ENCODE measurements around the gene AZU1. TPM values are rescaled to one million over a fixed set of nuclear protein-coding genes. Genes with fewer than 3 reads are reported as not detected.
"Not testable (repeated sequence)": the region's sequence is repeated elsewhere in the genome, so short reads cannot be mapped to it uniquely, and the experiment has no call there.

AZU1 gene
- total RNA-seq, 1 experiment from 2014 or later, result not detected

- no peak for DNase-seq (ENCODE audit: low read depth)
Measured at GRCh38 chr19:872266-872951, 44.8 kb downstream of the AZU1 start.

GRCh38 chr19:873084-873483, 45.4 kb downstream of the AZU1 start:
- DNase-seq (ENCODE audit: low read depth), result no peak

GRCh38 chr19:873561-874041, 46.0 kb downstream of the AZU1 start:
- DNase-seq (ENCODE audit: low read depth), result no peak

- DNase-seq (ENCODE audit: low read depth), result no peak
Measured at GRCh38 chr19:875265-875879, 47.7 kb downstream of the AZU1 start.

GRCh38 chr19:876089-876488, 48.5 kb downstream of the AZU1 start:
- DNase-seq (ENCODE audit: low read depth), result no peak

GRCh38 chr19:876780-877314, 49.2 kb downstream of the AZU1 start:
- DNase-seq (ENCODE audit: low read depth), result no peak

- not testable (repeated sequence) for DNase-seq (ENCODE audit: low read depth)
Measured at GRCh38 chr19:877992-878660, 50.5 kb downstream of the AZU1 start.

- not testable (repeated sequence) for DNase-seq (ENCODE audit: low read depth)
Measured at GRCh38 chr19:878751-879561, 51.3 kb downstream of the AZU1 start.

- DNase-seq (ENCODE audit: low read depth), result no peak
Measured at GRCh38 chr19:879711-880438, 52.2 kb downstream of the AZU1 start.

Other genes with a start within 250 kb of the AZU1 start
- 1.4 and 1.9 TPM in 2 replicates for gene HCN2, start 238.0 kb upstream of the AZU1 start, total RNA-seq (2014; rRNA removed)
- gene POLRMT, start 194.3 kb upstream of the AZU1 start, total RNA-seq (2014; rRNA removed), result 42.4 and 44.4 TPM in 2 replicates
- gene FGF22, start 188.0 kb upstream of the AZU1 start, total RNA-seq (2014; rRNA removed), result not detected in 2 replicates
- 73.6 and 88.4 TPM in 2 replicates for gene RNF126, start 164.6 kb upstream of the AZU1 start, total RNA-seq (2014; rRNA removed)
- gene FSTL3, start 151.4 kb upstream of the AZU1 start, total RNA-seq (2014; rRNA removed), result 125 and 217 TPM in 2 replicates
- not detected in 2 replicates for gene PRSS57, start 132.4 kb upstream of the AZU1 start, total RNA-seq (2014; rRNA removed)
- 2.2 and 2.3 TPM in 2 replicates for gene PALM, start 118.9 kb upstream of the AZU1 start, total RNA-seq (2014; rRNA removed)
- 0.46 and 0.58 TPM in 2 replicates for gene MISP, start 76.7 kb upstream of the AZU1 start, total RNA-seq (2014; rRNA removed)
- gene PTBP1, start 30.4 kb upstream of the AZU1 start, total RNA-seq (2014; rRNA removed), result 425 and 475 TPM in 2 replicates
- gene PLPPR3, start 5.9 kb upstream of the AZU1 start, total RNA-seq (2014; rRNA removed), result 0.06 TPM in 1 of 2 replicates, not detected in the other
- not detected in 2 replicates for gene PRTN3, start 13.2 kb downstream of the AZU1 start, total RNA-seq (2014; rRNA removed)
- 0.11 TPM in 1 of 2 replicates, not detected in the other for gene ELANE, start 24.5 kb downstream of the AZU1 start, total RNA-seq (2014; rRNA removed)
- gene CFD, start 31.8 kb downstream of the AZU1 start, total RNA-seq (2014; rRNA removed), result 0.38 TPM in 1 of 2 replicates, not detected in the other
- gene MED16, start 65.3 kb downstream of the AZU1 start, total RNA-seq (2014; rRNA removed), result 36.3 and 38.7 TPM in 2 replicates
- gene RNU6-9, start 65.6 kb downstream of the AZU1 start, total RNA-seq (2014; rRNA removed), result not detected in 2 replicates
- gene R3HDM4, start 85.4 kb downstream of the AZU1 start, total RNA-seq (2014; rRNA removed), result 40.3 and 42.7 TPM in 2 replicates
- gene KISS1R, start 89.5 kb downstream of the AZU1 start, total RNA-seq (2014; rRNA removed), result not detected in 2 replicates
- 3.1 and 3.4 TPM in 2 replicates for gene ARID3A, start 98.2 kb downstream of the AZU1 start, total RNA-seq (2014; rRNA removed)
- gene WDR18, start 156.5 kb downstream of the AZU1 start, total RNA-seq (2014; rRNA removed), result 44.2 and 53.6 TPM in 2 replicates
- gene GRIN3B, start 172.6 kb downstream of the AZU1 start, total RNA-seq (2014; rRNA removed), result 0.11 and 0.19 TPM in 2 replicates
- gene TMEM259, start 193.3 kb downstream of the AZU1 start, total RNA-seq (2014; rRNA removed), result 154 and 176 TPM in 2 replicates
- not detected in 2 replicates for gene RNU6-2, start 193.7 kb downstream of the AZU1 start, total RNA-seq (2014; rRNA removed)
- 130 and 145 TPM in 2 replicates for gene CNN2, start 198.8 kb downstream of the AZU1 start, total RNA-seq (2014; rRNA removed)
- gene ABCA7, start 212.3 kb downstream of the AZU1 start, total RNA-seq (2014; rRNA removed), result 18.1 and 21.5 TPM in 2 replicates
- 0.13 and 0.57 TPM in 2 replicates for gene ARHGAP45, start 239.3 kb downstream of the AZU1 start, total RNA-seq (2014; rRNA removed)